GM20000 (cell line): ENCODE measurements around the gene TCIRG1.

Source experiments
- DNase-seq: peaks from one replicate; pipeline ENCODE4 v3.0.0; 2012; ENCODE audit warnings: low spot score
- TF ChIP-seq, protein P1 (sequence below): IDR thresholded peaks from 2 replicates; pipeline ENCODE4 v1.5.1; 2012; ENCODE audit warnings: mild to moderate bottlenecking, control low read depth; ENCODE audit errors: extremely low read depth, missing control alignments

Gene TCIRG1

DNA sequence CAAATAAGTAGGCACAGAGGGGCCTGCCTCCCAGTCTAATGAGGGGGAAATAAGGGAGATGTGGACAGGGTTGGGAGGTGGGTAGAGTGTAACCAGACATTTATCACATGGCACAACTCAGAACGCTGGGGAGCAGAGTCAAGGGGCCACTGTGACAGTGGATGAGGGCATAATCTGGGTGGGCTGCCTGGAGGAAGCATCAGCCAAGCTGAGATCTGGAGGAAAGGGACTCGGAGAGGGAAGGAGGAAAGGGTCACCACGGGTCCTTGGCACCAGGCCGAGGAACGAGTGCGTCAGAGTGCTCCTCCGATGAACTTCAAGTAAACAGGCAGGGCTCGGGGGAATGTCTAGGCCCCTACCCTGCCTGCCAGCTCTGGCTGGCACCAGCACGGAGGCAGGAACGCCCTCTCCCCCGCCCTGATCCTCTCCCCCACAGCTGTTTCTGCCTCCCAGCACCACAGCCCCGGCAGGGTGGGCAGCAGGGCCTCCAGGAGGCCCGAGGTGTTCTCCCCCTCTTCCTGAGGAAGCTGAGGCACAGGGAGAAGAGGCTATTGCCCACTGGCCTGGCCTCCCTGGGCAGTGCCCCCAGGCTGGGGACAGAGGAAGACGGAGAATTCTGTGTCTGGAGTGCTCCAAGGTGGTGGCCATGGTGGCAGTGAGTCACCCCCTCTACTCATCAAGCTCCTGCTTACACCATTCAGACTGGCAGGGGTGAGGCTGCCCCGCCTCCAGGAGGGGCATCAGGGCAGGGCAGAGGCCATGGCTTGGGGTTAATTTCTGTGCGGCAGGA lies 24.5 kb upstream of the TCIRG1 start:
- TF ChIP-seq, protein P1, sequence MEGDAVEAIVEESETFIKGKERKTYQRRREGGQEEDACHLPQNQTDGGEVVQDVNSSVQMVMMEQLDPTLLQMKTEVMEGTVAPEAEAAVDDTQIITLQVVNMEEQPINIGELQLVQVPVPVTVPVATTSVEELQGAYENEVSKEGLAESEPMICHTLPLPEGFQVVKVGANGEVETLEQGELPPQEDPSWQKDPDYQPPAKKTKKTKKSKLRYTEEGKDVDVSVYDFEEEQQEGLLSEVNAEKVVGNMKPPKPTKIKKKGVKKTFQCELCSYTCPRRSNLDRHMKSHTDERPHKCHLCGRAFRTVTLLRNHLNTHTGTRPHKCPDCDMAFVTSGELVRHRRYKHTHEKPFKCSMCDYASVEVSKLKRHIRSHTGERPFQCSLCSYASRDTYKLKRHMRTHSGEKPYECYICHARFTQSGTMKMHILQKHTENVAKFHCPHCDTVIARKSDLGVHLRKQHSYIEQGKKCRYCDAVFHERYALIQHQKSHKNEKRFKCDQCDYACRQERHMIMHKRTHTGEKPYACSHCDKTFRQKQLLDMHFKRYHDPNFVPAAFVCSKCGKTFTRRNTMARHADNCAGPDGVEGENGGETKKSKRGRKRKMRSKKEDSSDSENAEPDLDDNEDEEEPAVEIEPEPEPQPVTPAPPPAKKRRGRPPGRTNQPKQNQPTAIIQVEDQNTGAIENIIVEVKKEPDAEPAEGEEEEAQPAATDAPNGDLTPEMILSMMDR, result no peak
- DNase-seq, result no peak

DNA sequence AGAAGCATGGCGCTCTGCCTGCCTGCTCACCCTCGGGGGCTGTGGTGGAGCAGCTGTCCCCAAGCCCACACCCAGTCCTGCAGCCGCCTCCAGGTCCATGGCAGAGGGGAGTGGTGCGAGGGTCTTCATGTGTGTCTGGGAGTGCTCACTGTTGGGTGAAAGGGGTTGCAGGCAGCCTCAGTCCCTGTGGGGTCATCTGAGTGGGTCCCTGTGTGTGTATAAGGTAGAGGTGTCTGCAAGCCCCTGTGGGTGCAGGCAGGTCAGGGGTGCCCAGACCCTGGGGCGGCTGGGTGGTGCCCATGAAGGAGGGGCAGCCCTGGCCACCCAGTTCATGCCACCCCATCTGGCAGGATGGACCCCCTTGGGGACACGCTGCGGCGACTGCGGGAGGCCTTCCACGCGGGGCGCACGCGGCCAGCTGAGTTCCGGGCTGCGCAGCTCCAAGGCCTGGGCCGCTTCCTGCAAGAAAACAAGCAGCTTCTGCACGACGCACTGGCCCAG lies 23.8 kb upstream of the TCIRG1 start:
- DNase-seq, result no peak
- TF ChIP-seq, protein P1, result no peak

GRCh38 chr11:68015467-68015866 lies 23.4 kb upstream of the TCIRG1 start:
- no peak for DNase-seq
- TF ChIP-seq, protein P1, result no peak

DNA sequence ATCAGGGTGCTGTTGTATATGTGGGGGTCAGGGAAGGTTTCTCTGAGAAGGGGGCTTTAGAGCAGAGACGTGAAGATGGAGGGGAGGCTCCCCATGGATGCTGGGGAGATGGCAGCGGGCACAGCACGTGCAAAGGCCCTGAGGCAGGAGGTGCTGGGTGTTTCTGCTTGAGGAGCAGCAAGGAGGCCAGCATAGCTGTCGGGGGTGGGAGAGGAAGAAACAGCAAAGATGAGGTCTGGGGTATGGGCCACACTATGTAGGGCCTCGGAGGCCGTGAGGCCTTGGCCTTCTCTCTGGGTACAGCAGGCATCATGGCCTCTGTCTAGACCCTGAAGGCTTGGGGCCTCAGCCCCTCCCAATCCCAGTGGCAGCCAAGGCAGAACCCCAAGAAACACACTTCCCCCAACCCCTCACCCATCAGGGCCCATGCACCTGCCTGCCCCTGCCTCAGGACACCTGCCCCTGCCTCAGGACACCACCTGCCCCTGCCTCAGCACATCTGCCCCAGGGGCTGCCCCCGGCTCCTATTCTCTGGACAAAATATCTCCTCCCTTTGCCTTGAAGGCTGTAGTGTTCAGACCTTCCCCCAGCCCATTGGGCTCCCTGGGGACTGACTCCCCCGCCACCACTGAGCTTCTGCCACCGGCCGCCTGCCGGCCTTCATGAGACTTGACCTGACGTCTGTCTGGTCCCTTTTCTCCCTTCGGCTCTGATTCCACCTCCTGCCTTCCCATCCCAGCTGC lies 22.5 kb upstream of the TCIRG1 start:
- TF ChIP-seq, protein P1, result no peak
- DNase-seq, result no peak

DNA sequence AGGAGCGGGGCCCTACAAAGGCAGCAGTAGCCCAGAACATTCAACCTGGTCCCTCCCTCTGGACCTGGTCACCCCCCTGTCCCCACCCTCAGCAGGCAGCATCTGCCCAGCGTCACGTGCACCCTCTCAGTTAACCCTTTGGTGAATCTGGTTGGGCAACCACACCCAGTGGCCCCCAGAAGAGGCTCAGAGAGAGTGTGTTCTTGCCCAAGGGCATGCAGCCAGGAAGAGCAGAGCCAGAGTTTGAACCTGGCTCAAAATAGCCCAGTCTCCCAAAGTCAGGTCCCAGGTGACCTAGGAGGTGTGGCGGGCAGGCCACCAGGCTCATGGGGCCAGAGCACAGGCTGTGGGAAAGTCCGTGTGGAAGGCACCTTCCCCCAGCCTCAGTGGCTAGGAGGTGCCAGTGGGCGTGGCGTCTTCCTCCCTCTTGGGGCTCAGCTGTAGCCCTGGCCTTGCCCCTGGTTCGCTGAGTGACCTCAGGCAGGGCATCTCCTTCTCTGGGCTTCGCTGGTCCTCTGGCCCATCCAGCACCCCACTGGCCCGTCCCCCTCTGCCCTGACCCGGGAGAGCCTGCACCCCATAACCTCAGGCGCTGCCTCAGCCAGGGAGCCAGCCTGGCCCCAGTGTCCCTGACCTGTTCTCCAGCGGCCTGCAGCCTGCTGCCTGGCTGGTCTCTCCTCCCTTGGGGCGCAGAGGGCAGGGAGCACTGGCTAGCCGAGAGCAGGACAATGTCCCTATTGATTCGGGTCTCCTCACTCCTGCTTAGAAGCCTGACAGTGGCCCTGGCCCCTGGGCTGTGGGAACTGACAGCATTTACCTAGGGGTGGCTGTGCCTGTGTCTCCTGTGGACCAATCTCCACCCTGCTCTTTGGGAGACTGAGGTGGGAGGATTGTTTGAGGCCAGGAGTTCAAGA lies 21.7 kb upstream of the TCIRG1 start:
- DNase-seq, result no peak
- TF ChIP-seq, protein P1, result no peak

DNA sequence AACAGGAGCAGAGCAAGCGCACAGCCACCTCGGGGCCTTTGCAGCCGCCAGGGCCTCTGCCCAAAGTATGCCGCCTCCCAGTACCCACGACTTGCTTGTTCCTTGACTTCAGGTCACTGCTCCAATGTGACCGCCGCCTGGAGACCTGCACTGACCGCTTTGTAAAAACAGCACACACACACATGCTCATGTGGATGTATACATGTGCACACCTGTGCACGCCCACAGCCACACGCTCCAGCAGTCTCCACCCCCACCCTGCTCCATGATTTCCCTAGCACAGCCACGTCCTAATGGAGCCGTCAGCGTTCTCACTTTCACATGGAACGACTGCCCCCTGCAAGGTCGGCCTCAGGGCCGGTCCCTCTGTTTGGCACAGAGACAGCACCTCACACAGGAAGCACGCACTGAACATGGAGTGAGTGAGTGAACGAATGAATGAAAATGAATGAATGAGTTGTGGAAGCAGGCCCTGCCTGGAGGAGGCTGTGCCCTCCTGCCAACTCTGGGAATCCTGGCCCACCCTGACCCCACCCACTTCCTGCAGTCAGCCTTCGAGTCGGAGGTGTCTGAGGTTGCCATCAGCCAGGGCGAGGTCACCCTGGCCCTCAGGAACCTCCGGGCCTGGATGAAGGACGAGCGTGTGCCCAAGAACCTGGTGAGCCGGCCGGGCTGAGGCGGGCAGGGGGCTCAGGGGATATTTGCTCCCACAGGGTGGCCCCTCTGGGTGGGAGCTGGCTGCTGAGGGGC lies 20.7 kb upstream of the TCIRG1 start:
- no peak for DNase-seq
- TF ChIP-seq, protein P1, result no peak
